Measurements from ENCODE around the gene OPHN1.
"Not testable (repeated sequence)": the region's sequence is repeated elsewhere in the genome, so short reads cannot be mapped to it uniquely, and the experiment has no call there.

Gene OPHN1

DNA sequence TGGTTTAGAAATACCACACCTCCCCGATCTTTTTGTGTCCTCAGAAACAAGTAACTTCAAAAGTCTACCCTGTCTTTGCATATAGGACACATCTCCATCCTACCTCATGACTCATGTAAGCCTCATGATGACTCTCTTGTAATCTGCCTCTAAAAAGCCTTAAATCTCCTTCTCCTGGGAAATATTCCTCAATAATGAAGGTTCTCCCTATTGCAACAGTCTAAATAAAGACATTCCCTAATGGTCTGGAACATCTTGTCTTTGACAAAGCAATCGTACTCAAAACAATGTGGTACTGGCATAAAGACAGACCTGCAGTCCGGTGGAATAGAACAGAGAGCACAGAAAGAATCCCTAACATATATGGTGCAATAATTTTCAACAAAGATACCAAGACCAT, 257.7 kb downstream of the OPHN1 start:
- no peak for DNase-seq (ENCODE audit: low read depth, low spot score)

DNA sequence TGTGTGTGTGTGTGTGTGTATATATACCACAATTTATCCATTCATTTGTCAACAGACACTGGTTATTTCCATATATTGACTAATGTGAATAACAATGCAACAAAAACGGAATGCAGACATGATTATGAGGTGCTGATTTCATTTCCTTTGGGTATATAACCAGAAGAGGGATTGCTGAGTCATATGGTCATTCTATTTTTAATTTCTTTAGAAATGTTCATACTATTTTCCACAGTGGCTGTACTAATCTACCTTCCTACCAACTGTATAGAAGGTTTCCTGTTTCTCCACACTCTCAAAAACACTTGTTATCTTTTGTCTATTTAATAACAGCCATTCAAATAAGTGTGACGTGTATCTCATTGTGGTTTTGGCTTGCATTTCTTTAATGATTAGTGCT, 269.9 kb downstream of the OPHN1 start:
- DNase-seq (ENCODE audit: low read depth, low spot score) = no peak

DNA sequence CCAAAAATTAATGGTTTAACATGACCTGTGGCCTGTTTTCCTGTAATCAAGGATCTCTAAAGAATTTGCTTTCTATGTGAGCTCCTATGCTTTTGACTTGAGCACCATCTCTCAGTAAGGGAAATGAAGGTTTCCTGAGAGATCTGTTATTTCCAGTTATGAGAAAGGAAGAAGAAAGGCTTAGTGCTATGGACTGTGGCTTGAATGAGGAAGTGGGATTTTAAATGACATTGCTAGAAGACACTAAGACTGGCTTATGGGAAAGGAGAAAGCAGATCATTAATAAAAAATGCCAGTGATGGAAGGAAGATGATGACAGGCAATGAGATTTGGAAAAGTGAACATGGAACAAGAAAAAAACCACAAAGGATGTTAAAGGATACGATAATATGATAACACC, 285.4 kb downstream of the OPHN1 start:
- DNase-seq (ENCODE audit: low read depth, low spot score) = no peak

DNA sequence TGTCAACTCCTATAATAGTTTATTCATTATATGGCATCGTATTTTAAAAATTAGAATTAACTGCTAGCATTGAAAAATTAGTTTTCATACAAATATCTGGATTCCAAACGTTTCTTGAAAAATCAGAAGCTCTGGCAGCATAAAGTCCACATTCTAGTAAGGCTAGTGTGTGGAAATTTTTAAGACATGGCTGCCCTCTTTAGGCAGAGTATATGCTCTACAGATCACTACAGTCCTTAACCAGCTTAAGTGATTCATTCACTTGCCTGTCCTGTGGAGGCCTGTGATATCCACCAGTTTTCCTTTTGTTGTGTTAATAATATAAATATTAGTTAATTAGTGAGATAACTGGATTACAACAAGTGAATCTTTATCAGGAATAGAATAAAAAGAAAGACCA, 287.2 kb downstream of the OPHN1 start:
- DNase-seq (ENCODE audit: low read depth, low spot score) = no peak

DNA sequence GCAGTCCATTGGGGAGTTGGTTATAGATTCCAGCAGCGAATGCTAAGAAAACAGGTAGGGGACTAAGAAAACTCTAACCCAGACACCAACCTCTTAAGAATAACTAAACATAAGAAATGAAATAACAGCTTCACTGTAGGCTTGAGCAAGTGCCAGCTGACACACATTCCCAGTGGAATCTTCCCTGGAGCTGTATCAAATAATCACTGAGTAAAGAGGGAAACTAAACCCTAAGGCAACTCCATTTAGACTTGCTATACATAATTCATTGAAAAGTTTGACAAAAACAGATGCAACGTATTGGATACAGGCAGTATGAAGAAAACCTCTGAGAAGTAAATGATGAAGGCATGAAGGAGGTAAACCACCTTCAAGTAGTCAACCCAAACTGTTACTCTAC, 293.5 kb downstream of the OPHN1 start:
- DNase-seq (ENCODE audit: low read depth, low spot score) = no peak

DNA sequence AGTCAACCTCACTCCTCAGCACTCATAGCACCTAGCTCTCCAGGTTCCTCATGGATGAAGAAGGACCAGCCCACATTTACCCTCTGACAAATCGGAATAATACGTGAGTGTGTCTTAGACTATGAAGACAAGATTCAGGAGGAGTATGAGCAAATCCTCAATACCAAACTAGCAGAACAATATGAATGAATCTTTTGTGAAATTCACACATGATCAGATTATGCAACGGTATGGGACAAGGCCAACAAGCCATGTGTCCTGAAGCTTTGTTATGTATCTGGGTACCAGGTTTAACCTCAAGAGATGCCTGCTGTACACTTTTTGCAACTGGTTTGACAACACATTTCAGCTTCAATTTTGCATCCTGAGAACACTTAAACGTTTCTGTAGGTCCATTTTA, 300.1 kb downstream of the OPHN1 start:
- no peak for DNase-seq (ENCODE audit: low read depth, low spot score)

DNA sequence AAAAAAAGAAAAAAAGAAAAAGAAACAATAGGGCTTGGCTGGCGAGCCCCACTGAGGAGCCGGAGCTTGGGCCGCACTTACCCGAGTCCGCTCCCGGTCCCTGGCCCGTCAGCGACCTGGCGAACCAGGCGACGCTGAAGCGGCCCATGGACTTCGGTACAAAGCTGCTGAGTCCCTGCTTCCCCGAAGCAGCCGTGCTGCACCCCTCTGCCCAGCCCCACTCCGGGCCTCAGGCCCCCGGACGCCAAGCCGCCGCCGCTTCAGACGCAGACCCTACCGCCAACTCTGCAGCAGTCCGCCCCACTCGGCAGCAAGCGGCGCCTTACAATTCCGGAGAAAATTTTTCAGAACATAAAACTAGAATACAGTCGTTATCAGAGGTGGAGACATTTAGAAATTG, 300.5 kb downstream of the OPHN1 start:
- no peak for DNase-seq (ENCODE audit: low read depth, low spot score)

DNA sequence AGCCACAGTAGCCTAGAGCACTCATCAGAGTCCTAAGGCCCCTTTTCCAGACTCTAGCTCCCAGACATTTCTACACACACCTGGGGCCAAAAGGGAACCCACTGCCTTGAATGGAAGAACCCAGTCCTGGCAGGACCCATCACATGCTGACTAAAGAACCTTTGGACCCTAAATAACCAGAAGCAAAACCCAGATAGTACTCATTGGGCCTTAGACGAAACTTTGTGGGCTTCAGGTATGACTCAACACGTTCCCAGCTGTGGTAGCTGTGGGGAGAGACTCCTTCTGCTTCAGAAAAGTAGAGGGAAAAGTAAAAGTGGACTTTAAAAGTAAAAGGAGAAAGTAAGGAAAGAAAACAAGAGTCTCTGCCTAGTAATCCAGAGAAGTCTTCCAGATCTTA, 311.5 kb downstream of the OPHN1 start:
- no peak for DNase-seq (ENCODE audit: low read depth, low spot score)

DNA sequence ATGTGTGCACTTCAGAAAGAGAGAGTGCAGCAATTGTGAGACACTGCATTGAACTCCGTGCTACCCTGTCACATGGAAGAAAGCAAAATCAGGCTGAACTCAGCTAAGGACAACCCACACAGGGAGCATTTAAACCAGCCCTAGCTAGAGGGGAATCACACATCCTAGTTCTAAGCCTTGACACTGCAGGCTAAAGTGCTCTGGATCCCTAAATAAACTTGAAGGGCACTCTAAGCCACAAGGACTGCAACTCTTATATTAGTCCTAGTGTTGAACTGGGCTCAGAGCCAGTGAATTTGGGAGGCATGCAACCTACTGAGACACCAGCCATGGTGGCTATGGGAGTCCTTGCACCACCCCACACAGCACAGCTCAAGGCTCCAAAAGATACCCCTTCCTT, 311.9 kb downstream of the OPHN1 start:
- no peak for DNase-seq (ENCODE audit: low read depth, low spot score)

DNA sequence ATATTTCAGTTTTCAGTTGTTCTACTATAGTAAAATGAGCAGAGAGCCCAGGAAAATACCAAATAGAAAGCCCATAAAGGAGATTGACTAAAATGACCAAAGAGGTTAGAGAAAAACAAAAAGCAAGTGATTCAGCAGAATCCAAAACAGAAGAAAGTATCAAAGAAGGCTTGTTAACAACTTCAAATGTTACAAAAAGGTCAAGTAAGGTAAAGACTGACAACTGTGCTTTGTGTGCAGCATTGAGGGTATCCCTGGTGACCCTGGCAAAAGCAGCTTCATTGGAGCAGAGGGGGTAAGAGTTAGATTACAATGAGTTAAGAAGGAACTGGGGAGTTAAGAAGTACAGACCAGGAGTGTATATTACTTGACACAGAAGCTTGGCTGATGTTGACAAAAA, 317.9 kb downstream of the OPHN1 start:
- no peak for DNase-seq (ENCODE audit: low read depth, low spot score)

DNA sequence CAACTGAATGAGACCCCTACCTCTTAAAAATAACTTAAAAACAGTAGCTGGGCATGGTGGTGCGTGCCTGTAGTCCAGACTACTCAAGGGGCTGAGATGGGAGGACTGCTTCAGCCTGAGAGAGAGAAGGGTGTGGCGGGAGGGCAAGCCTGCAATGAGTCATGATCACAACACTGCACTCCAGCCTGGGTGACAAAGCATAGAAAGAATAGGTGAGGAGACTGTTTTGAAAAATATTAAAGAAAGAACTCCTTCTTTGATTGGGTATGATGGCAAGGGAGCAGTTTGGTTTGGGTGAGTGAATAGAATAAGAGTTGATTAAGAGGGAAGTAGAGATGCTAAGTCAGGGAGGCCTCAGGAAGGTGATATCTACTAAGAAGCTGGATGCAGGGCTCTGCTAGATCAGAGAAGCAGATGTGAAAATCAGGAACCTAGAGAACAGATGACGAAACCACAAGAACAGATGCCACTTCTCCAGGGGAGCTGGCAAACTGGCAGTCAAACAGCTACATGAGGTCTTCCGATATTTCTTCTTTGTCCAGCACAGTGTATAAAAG, 318.6 kb downstream of the OPHN1 start:
- peak; percentile 13 for DNase-seq (ENCODE audit: low read depth, low spot score)

DNA sequence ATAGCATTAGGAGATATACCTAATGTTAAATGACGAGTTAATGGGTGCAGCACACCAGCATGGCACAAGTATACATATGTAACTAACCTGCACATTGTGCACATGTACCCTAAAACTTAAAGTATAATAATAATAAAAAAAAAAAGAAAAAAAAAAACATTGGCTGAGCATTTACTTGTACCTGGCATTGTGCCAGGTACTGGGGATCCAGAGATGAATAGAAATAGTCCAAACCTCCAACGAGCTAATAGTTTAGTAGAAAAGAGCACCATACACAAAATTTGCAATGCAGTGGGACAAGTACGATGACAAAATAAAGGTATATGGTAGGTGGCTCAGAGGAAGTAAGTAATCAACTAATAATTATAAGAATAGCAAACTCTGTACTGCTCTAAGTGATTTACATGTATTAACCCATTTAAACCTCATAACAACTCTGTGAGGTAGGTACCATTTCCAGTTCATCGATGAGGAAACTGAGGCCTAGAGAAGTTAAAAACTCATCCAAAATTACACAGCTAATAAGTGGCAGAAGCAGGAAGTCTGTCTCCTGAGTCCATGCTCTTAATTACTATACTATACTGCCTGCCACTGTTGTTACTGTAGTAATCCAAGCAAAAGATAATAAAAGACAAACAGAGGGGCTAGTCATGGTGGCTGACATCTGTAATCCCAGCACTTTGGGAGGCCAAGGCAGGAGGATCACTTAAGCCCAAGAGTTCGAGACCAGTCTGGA, 319.3 kb downstream of the OPHN1 start:
- DNase-seq (ENCODE audit: low read depth, low spot score) = no peak

DNA sequence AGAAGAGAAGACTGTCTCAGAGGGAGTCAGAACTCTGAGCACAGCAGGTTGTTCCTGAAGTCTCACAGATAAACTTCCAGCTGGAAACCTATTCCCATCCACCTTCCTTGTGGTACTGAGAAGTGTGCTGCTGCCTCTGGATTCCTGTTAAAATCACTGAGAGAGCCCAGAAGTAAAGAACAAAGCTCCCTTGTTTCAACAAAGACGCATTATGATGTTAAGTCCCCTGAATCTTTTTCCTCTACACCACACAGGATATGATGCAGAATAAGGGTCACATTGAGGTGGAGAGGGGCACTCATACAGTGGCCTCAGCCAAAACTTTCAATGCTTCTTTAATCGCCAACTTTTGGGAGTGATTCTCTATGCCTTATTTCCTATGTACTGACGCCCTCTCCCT, 321.0 kb downstream of the OPHN1 start:
- DNase-seq (ENCODE audit: low read depth, low spot score) = no peak

DNA sequence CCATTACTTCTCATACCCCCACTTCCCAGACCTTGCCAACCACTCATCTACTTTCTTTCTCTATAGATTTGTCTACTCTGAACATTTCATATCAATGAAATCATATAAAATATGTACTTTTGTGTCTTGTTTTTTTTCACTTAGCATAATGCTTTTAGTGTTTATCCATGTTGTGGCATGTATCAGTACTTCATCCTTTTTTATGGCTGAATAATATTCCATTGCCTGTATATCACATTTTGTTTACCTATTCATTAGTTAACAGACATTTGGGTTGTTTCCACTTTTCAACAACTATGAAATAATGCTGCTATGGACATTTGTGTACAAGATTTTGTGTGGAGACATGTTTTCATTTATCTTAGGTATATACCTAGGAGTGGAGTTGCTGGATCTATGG, 324.1 kb downstream of the OPHN1 start:
- no peak for DNase-seq (ENCODE audit: low read depth, low spot score)

DNA sequence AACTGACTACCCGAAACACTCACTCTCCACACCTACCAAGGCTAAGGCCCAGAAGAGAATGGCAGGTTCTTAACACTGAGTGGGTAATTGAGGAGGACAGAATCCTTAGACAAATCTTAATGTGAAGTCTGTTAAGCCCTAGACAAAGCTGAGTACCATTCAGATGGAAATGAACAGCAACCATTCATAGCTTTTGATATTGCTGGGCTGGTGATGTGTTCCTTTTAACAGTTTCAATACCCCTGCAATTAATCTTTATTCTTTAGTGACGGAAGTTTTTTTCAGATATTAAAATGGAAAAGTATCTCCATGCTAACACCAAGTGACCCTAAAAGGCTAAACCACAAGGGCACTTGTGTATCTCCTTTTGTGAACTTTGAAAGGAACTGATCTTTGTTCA, 334.9 kb downstream of the OPHN1 start:
- DNase-seq (ENCODE audit: low read depth, low spot score) = no peak

DNA sequence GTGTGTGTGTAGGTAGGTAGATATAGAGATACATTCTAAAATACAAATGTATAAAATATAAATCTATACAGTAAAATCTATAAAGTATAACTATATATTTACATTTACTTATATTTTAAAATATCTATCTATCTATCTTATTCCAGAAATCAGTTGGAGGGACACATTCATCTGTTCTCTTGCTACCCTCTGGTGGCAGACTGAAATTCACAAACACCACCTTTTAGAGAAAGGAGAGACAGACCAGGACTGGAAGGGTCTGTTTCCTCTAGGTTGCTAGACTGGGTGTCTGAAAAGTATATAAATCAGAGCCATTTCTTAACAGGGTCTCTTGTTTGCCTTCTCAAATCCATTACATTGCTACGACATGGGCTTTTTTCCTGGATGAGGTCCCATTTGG, 343.0 kb downstream of the OPHN1 start:
- DNase-seq (ENCODE audit: low read depth, low spot score) = no peak

DNA sequence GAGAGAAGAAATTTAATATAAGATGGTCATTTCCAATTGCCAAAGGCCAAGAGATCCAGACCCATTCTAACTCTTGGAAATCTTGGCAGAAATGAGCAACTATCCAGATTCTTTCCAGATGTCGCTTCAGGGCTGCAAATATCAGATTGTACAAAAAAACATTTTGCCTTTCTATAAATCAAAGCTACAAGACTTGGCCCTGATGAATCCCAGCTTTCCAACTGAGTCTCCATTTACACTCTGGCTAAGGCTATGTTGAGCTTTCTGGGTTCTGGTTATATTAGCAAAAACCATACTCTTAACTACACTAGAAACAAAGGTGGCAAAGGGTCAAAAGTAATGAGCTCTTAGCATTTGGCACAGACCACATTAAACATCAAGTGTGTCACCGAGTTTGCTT, 345.8 kb downstream of the OPHN1 start:
- DNase-seq (ENCODE audit: low read depth, low spot score) = no peak

DNA sequence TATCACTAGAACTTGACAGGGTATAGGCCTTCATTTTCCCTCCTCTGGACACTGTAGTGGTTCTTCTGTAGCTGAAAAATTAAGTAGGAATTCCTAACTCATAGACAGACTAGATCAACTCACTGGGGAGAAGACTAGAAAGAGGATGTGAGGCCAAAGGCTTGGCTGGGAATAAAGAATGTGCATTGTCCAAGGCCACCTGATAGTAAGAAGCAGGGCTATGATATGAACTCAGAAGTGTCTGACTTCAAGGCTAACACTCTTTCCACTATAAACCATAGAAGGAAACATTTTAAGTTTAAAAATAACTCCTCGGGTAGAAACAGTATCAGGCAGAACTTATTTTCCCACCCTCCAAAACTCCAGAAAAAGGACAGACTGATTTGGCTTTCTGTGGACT, 346.6 kb downstream of the OPHN1 start:
- DNase-seq (ENCODE audit: low read depth, low spot score) = no peak

DNA sequence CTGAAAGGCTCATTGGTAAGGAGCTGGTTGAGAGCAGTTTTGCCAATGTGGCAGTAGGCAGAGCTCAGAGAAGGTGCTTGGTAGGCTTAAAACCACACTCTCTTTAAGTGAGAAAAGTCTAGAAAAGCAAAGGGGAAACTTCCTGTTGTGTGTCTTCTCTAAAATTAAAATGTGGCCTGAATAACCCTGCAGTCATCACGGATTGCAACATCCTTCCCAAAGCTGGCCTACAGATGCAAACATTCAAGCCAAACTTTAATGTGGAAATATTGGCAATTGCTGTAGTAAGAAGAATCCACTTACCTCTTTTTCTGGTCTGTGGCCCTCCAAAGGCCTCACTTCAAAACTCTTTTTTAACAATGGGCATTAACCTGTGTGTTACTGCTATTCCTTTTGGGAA, 348.5 kb downstream of the OPHN1 start:
- DNase-seq (ENCODE audit: low read depth, low spot score) = no peak

DNA sequence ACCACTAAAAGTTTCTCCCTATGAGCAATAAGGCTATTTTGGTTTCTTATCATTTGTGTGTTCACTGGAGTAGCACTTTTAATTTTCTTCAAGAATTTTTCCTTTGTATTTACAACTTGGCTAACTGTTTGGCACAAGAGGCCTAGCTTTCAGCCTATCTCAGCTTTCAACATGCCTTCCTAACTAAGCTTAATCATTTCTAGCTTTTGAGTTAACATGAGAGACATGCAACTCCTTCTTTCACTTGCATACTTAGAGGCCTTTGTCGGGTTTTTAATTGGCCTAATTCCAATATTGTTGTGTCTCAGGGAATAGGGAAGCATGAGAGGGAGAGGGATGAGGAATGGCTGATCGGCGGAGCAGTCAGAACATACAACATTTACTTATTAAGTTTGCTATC, 349.8 kb downstream of the OPHN1 start:
- no peak for DNase-seq (ENCODE audit: low read depth, low spot score)

DNA sequence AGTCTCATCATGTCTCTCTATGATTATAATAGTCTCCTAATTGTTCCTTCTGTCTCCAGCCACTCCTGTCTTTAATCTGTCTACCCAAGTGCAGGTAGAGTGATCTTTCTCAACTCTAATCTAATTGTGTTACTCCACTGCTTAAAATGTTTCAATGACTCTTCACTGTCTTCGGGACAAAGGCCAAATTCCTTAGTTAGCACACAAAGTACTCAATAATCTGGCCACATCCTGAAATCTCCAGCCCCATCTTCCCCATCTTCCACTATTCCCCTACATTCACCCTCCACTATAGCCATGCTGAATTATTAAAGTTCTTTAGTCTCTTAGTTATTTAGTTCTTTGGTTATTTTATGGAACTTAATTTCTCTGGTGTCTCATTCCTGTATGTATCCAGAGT, 353.3 kb downstream of the OPHN1 start:
- DNase-seq (ENCODE audit: low read depth, low spot score) = no peak

DNA sequence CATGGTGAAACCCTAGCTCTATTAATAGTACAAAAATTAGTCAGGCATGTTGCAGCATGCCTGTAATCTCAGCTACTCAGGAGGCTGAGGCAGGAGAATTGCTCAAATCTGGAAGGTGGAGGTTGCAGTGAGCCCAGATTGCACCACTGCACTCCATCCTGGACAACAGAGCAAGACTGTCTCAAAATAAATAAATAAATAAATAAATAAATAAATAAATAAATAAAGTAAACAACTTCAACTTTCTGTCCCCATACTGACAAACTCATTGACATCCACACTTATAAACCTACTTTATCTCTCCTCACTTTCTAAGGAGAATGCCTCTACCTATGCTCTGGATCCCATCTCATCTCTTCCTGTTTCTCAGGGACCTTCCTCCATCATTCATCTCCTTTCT, 354.5 kb downstream of the OPHN1 start:
- not testable (repeated sequence) for DNase-seq (ENCODE audit: low read depth, low spot score)

DNA sequence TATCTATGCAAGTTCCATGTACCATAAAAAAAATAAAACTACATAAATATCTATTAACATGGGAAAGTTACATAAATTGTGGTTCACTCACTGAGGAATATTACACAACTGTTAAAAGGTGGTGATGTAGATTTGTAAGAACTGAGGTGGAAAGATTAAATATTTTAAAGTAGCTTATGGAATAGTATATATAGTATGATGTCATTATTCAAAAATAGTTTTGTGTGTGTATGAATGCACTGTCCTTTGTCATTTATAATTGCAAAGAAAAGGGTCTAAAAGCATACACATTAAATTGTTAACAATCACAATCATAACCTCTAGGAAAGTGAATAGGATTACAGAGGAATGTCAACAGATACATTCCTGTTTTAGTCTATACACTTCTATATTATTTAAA, 355.9 kb downstream of the OPHN1 start:
- no peak for DNase-seq (ENCODE audit: low read depth, low spot score)

DNA sequence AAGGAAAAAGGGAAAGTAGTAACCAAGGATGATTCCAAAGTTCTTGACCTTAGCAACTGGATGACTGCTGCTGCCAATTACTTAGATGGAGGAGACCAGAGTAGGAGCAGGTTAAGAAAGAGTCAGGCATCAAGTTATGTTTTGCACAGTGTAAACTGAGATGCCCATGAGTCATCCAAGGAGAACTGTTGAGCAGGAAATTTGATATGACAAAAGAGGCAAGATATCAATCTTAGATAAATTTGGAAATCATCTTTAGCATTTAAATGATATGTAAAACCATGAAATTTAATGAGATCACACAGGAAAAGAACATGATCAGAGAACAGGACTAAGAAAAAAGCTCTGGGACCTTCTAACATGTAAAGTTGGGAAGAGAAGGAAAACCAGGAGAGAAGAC, 361.3 kb downstream of the OPHN1 start:
- no peak for DNase-seq (ENCODE audit: low read depth, low spot score)
